ENCODE measurements around the gene SREBF2.
"Not testable (repeated sequence)": the region's sequence is repeated elsewhere in the genome, so short reads cannot be mapped to it uniquely, and the experiment has no call there.

SREBF2 gene

GRCh38 chr22:41842996-41843970, 10.4 kb downstream of the SREBF2 start:
- no peak for DNase-seq (ENCODE audit: low read depth)

GRCh38 chr22:41844036-41844435, 11.1 kb downstream of the SREBF2 start:
- DNase-seq (ENCODE audit: low read depth): no peak

DNA sequence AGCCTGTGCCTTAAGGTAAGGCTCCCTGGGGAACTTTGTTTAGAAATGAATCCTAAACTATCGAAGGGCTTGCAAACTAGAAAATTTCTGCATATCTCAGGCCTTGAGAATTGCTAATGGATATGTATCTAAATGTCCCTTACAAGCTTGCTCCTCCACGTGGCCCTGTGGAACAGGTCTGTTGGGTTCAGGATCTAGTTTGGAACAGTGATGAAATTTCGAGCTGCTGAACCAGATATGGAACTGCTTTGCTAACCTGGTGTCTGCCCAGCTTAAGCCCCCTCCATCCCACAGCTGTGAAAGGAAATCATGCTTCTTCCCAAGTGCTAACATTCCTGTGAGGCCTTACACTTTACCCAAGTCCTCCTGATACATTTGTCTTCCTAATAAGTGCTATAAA, 11.6 kb downstream of the SREBF2 start:
- no peak for DNase-seq (ENCODE audit: low read depth)

- DNase-seq (ENCODE audit: low read depth): no peak
Measured at GRCh38 chr22:41845380-41846267, 12.7 kb downstream of the SREBF2 start.

DNA sequence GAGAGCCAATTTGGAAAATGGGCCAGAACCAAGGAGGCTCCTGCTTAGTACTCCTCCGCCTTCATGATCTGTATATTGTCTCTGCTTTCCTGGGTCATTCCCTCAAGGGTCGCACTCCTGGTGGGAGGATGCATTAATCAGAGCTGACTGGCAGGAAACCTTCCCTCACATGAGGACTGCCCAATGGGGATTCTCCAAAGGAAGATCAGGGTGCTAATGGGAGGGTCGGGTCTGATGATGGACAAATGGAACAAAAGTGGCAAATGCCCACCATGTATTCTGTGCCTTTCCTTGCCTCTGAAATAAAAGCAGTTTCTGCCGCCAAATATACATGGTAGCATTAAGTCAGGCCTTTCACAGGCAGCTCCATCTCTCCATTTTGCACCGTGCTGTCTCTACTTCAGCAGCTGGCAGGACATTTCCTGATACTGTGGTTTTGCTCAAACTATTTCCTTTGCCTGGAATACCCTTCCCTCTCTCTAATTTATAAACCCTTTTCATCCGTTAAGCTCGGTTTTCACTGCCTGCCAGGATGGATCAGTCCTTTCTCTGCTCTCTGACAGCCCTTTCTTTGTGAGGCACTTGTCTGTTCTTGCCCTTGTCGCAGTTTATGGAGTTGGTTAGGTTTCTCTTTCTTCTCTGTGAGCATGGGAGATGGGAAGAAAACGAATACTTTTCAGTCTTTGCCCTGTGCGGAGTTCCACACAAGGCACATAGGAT, 13.5 kb downstream of the SREBF2 start:
- no peak for DNase-seq (ENCODE audit: low read depth)

DNA sequence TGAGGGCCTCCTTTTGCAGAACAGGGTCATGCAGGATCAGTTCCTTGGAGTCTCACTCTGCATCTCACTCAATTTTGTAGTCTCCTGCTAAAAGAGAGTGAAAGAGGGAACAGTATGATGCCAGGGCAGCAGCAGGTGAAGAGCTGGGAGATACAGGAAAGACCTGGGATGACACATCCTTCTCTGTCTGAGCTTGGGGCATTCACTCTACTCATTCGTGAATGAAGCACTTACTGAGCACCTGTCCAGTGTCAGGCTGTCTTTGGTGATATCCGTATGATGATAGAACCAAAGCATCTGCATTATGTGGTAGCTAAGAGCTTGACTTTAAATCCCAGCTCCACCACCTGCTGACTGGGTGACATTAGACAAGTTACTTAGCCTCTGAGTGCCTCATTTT, 14.4 kb downstream of the SREBF2 start:
- no peak for DNase-seq (ENCODE audit: low read depth)

GRCh38 chr22:41848468-41848867, 15.6 kb downstream of the SREBF2 start:
- no peak for DNase-seq (ENCODE audit: low read depth)

- no peak for DNase-seq (ENCODE audit: low read depth)
Measured at GRCh38 chr22:41856469-41856868, 23.6 kb downstream of the SREBF2 start.

GRCh38 chr22:41857155-41857859, 24.4 kb downstream of the SREBF2 start:
- DNase-seq (ENCODE audit: low read depth): peak; percentile 45

GRCh38 chr22:41857860-41858199, 24.9 kb downstream of the SREBF2 start:
- no peak for DNase-seq (ENCODE audit: low read depth)

GRCh38 chr22:41862160-41862529, 29.2 kb downstream of the SREBF2 start:
- DNase-seq (ENCODE audit: low read depth): no peak

GRCh38 chr22:41862530-41863266, 29.8 kb downstream of the SREBF2 start:
- no peak for DNase-seq (ENCODE audit: low read depth)

DNA sequence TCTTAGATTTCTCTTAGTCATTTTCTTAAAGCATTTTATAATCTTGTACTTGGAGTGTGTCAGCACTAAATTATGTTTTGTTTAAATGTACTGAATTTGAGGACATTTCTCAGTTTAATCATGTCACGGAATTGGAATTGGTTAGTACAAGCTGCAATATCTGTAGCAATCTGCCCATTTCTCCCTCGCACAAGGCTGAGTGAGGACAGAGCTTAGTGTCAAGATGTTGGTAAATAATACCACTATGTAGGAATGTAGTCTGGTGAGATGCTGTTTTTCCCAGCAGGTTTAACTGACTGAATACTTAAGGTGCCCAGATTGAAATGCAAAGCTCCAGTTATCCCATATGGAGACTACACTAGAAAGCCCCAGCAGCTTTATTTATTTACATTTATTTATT, 30.6 kb downstream of the SREBF2 start:
- DNase-seq (ENCODE audit: low read depth): no peak

DNA sequence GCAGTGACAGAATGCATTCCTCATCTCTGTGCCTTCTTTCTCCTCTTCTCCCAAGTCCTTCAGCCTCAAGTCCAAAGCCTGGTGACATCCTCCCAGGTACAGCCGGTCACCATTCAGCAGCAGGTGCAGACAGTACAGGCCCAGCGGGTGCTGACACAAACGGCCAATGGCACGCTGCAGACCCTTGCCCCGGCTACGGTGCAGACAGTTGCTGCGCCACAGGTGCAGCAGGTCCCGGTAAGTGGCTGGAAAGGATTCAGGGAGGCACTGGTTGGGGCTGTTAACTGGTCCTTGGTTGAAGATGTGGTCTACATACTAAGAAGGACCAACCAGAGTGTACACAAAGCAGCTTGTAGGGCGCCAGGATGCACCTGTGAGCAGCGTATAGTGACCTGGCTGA, 35.7 kb downstream of the SREBF2 start:
- no peak for DNase-seq (ENCODE audit: low read depth)

GRCh38 chr22:41870081-41870480, 37.2 kb downstream of the SREBF2 start:
- not testable (repeated sequence) for DNase-seq (ENCODE audit: low read depth)

- DNase-seq (ENCODE audit: low read depth): no peak
Measured at GRCh38 chr22:41870786-41871185, 37.9 kb downstream of the SREBF2 start.

GRCh38 chr22:41873391-41873790, 40.5 kb downstream of the SREBF2 start:
- DNase-seq (ENCODE audit: low read depth): no peak

- no peak for DNase-seq (ENCODE audit: low read depth)
Measured at GRCh38 chr22:41874090-41874489, 41.2 kb downstream of the SREBF2 start.

- DNase-seq (ENCODE audit: low read depth): no peak
Measured at GRCh38 chr22:41875531-41876270, 42.8 kb downstream of the SREBF2 start.

DNA sequence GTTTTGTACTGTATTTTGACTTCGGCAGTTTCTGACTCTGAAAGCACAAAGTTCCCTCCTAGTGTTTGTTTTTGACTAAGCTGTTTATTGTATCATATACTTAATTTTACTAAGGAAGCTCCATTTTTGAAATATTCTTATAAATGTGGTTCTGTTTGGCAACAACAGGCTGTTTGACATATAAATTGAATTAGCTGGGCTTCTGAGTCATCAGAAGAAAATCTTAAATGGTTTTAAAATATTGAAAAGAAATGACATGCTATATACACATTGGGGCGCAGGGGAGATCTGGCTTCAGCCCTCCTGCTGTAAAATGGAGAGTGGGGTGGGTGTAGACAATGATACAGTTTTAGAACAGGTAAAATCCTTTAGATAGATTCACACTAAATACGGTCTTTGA, 43.4 kb downstream of the SREBF2 start:
- DNase-seq (ENCODE audit: low read depth): no peak

All from non-pigmented ciliary epithelial cell (primary cell).